IMR-90 (cell line): ENCODE data around the gene OPRL1. TPM values are rescaled to one million over a fixed set of nuclear protein-coding genes. Genes with fewer than 3 reads are reported as not detected.

Experiments used
- ATAC-seq: fragments of 200-7000 bp; cut with Tn5 transposase; 2 replicates; pipeline ENCODE4 v1.9.1; 2020; ENCODE audit warnings: low read depth, mild to moderate bottlenecking, moderate library complexity
- BruUV-seq: library from RNA; stranded (reverse); fragments of 400-500 nt; replicated peaks from 2 replicates; lab custom pipeline; 2021; lab: Mats Ljungman, UMichigan
- CTCF ChIA-PET: fragments of 300-600 bp; formaldehyde crosslinking; extraction: SDS; loops from one replicate; lab custom pipeline; 2021; ENCODE audit warnings: antibody characterized with exemption; lab: Yijun Ruan, JAX
- POLR2A ChIA-PET: fragments of 300-600 bp; sonication (Branson Sonifier 250); formaldehyde crosslinking; loops from one replicate; lab custom pipeline; 2022; ENCODE audit warnings: antibody characterized with exemption; ENCODE audit not compliant: unreplicated experiment; lab: Charles Lee
- DNase-seq: peaks from one replicate; pipeline ENCODE4 v3.0.0; 2013
- H2AFZ ChIP-seq: replicated peaks from 2 replicates; pipeline ENCODE3; 2013; ENCODE audit warnings: low read length, mild to moderate bottlenecking; ENCODE audit not compliant: poor library complexity
- H2AK5ac ChIP-seq: 2 replicates; pipeline ENCODE4 v1.6.1; 2013; ENCODE audit warnings: low read depth, low read length, inconsistent platforms
- H2AK9ac ChIP-seq: replicated peaks from 2 replicates; pipeline ENCODE3; 2013; ENCODE audit warnings: mild to moderate bottlenecking, low read depth, low read length, moderate library complexity; ENCODE audit not compliant: poor library complexity
- H2BK120ac ChIP-seq: 2 replicates; pipeline ENCODE4 v1.6.1; 2013; ENCODE audit warnings: low read depth, low read length, inconsistent platforms
- H2BK15ac ChIP-seq: 3 replicates; pipeline ENCODE4 v1.6.1; 2013; ENCODE audit warnings: low read depth, low read length, inconsistent platforms
- H2BK20ac ChIP-seq: 2 replicates; pipeline ENCODE4 v1.6.1; 2013; ENCODE audit warnings: low read depth, mild to moderate bottlenecking, inconsistent platforms, low read length, moderate library complexity
- H2BK5ac ChIP-seq: 2 replicates; pipeline ENCODE4 v1.6.1; 2013; ENCODE audit warnings: mild to moderate bottlenecking, low read depth, low read length, inconsistent platforms; ENCODE audit not compliant: poor library complexity, severe bottlenecking
- H3K14ac ChIP-seq: replicated peaks from 2 replicates; pipeline ENCODE4 v1.6.1; 2013; ENCODE audit warnings: low read depth, low read length, inconsistent platforms
- H3K18ac ChIP-seq: 2 replicates; pipeline ENCODE4 v1.6.1; 2013; ENCODE audit warnings: low read depth, low read length, control low read depth
- H3K23ac ChIP-seq: 2 replicates; pipeline ENCODE4 v1.6.1; 2013; ENCODE audit warnings: low read depth, low read length, inconsistent platforms
- H3K27ac ChIP-seq: 2 replicates; pipeline ENCODE4 v1.5.1; 2013; ENCODE audit warnings: mild to moderate bottlenecking, control low read depth, low read length; ENCODE audit not compliant: insufficient read depth
- H3K27me3 ChIP-seq: 2 replicates; pipeline ENCODE4 v1.6.1; 2013; ENCODE audit warnings: low read length; ENCODE audit not compliant: control insufficient read depth, insufficient read depth
- H3K36me3 ChIP-seq: 2 replicates; pipeline ENCODE4 v1.6.1; 2013; ENCODE audit warnings: low read length, mixed read lengths; ENCODE audit not compliant: control insufficient read depth, insufficient read depth
- H3K4ac ChIP-seq: 2 replicates; pipeline ENCODE4 v1.6.1; 2013; ENCODE audit warnings: low read depth, low read length, inconsistent platforms
- H3K4me1 ChIP-seq: 2 replicates; pipeline ENCODE4 v1.6.1; 2013; ENCODE audit warnings: low read length, mixed read lengths; ENCODE audit not compliant: control insufficient read depth, insufficient read depth
- H3K4me2 ChIP-seq: 2 replicates; pipeline ENCODE4 v1.6.1; 2013; ENCODE audit warnings: low read depth, mild to moderate bottlenecking, control low read depth, low read length, moderate library complexity
- H3K4me3 ChIP-seq: 2 replicates; pipeline ENCODE4 v1.5.1; 2013; ENCODE audit warnings: low read depth, mild to moderate bottlenecking, control low read depth, low read length, moderate library complexity; ENCODE audit not compliant: insufficient read depth
- H3K56ac ChIP-seq: 2 replicates; pipeline ENCODE4 v1.6.1; 2013; ENCODE audit warnings: low read length, inconsistent platforms; ENCODE audit not compliant: insufficient read depth; ENCODE audit errors: extremely low read depth
- H3K79me1 ChIP-seq, 2 experiments: 2 replicates each; pipeline ENCODE4 v1.6.1; 2013; ENCODE audit warnings: low read length in 2 of 2, inconsistent platforms in 1 of 2, low read depth in 1 of 2
- H3K9ac ChIP-seq: 2 replicates; pipeline ENCODE4 v1.6.1; 2013; ENCODE audit warnings: low read depth, low read length, control low read depth
- H3K9me1 ChIP-seq: 2 replicates; pipeline ENCODE4 v1.6.1; 2013; ENCODE audit warnings: low read length, inconsistent platforms; ENCODE audit not compliant: insufficient read depth
- H3K9me3 ChIP-seq: 2 replicates; pipeline ENCODE4 v1.6.1; 2013; ENCODE audit warnings: low read length; ENCODE audit not compliant: control insufficient read depth, insufficient read depth
- H4K20me1 ChIP-seq: 2 replicates; pipeline ENCODE4 v1.6.1; 2013; ENCODE audit warnings: low read length, inconsistent platforms; ENCODE audit not compliant: insufficient read depth
- H4K5ac ChIP-seq: 2 replicates; pipeline ENCODE4 v1.6.1; 2013; ENCODE audit warnings: mild to moderate bottlenecking, low read depth, low read length, control low read depth
- H4K8ac ChIP-seq, 2 experiments: 2 replicates each; pipeline ENCODE4 v1.6.1; 2013; ENCODE audit warnings: low read depth in 2 of 2, low read length in 2 of 2, control low read depth in 1 of 2, inconsistent platforms in 1 of 2
- H4K91ac ChIP-seq: 2 replicates; pipeline ENCODE4 v1.6.1; 2013; ENCODE audit warnings: low read depth, low read length, inconsistent platforms; ENCODE audit not compliant: insufficient read depth
- BHLHE40 ChIP-seq: fragments of 150-350 bp; IDR thresholded peaks from 2 replicates; pipeline ENCODE4 v1.6.1; 2016; ENCODE audit warnings: mild to moderate bottlenecking, low read depth, low read length
- CEBPB ChIP-seq: IDR thresholded peaks from 2 replicates; pipeline ENCODE4 v1.6.1; 2012; ENCODE audit warnings: low read depth, low read length, improper control_type of control experiment
- CHD1 ChIP-seq: IDR thresholded peaks from 2 replicates; pipeline ENCODE4 v1.6.1; 2012; ENCODE audit warnings: low read depth, low read length, improper control_type of control experiment
- FOS ChIP-seq: fragments of 150-350 bp; IDR thresholded peaks from 2 replicates; pipeline ENCODE4 v1.6.1; 2016; ENCODE audit warnings: low read depth, low read length
- MAZ ChIP-seq: IDR thresholded peaks from 2 replicates; pipeline ENCODE4 v1.6.1; 2012; ENCODE audit warnings: low read depth, mild to moderate bottlenecking, low read length, improper control_type of control experiment, moderate library complexity, borderline replicate concordance
- POLR2A ChIP-seq: IDR thresholded peaks from 2 replicates; pipeline ENCODE4 v1.6.1; 2012; ENCODE audit warnings: mild to moderate bottlenecking, low read depth, low read length
- RCOR1 ChIP-seq: IDR thresholded peaks from 2 replicates; pipeline ENCODE4 v1.6.1; 2012; ENCODE audit warnings: mild to moderate bottlenecking, low read length, improper control_type of control experiment; ENCODE audit not compliant: insufficient replicate concordance
- USF2 ChIP-seq: fragments of 150-350 bp; IDR thresholded peaks from 2 replicates; pipeline ENCODE4 v1.6.1; 2017; ENCODE audit warnings: mild to moderate bottlenecking, antibody characterized with exemption, low read length, low read depth
- WGBS, 2 experiments: methylation state at CpG; one replicate each; pipeline versions ENCODE4 v1.1.5 to v1.1.7; 2013; ENCODE audit warnings: missing lambda C conversion rate in 2 of 2; ENCODE audit not compliant: insufficient read length in 1 of 2; ENCODE audit errors: extremely low coverage in 2 of 2; 5-methylcytosine and 5-hydroxymethylcytosine counted together
- dilution Hi-C: fragments of 300-500 bp; cut with HindIII; formaldehyde crosslinking; loops from one replicate; pipeline ENCODE4 v1.14.3; 2018; ENCODE audit warnings: low sequenced_read_pairs; ENCODE audit not compliant: unreplicated experiment
- in situ Hi-C: fragments of 300-500 bp; cut with MboI; formaldehyde crosslinking; loops from 3 replicates; pipeline ENCODE4 v1.14.3; 2019; ENCODE audit warnings: low sequenced_read_pairs, inconsistent platforms, mixed read lengths
- intact Hi-C: fragments of 100-400 bp; cut with micrococcal nuclease; formaldehyde crosslinking; loops from 2 replicates; pipeline ENCODE4 v1.10.0; 2022
- polyA plus RNA-seq, 3 experiments: library from polyadenylated mRNA; depleted of rRNA; stranded (reverse); fragments of >200 nt; gene quantifications; 2 replicates each; pipeline ENCODE4 v1.2.3, GENCODE V29; 2012; ENCODE audit warnings: low replicate concordance in 1 of 3
- total RNA-seq: library from RNA; depleted of rRNA; stranded (reverse); fragments of >200 nt; gene quantifications from 2 replicates; pipeline ENCODE4 v1.2.3, GENCODE V29; 2012

OPRL1 gene
- total and polyA plus RNA-seq, 2 of the 4 experiments (the other 2 are of a cell fraction), result 0.36 to 1.2 TPM

DNA sequence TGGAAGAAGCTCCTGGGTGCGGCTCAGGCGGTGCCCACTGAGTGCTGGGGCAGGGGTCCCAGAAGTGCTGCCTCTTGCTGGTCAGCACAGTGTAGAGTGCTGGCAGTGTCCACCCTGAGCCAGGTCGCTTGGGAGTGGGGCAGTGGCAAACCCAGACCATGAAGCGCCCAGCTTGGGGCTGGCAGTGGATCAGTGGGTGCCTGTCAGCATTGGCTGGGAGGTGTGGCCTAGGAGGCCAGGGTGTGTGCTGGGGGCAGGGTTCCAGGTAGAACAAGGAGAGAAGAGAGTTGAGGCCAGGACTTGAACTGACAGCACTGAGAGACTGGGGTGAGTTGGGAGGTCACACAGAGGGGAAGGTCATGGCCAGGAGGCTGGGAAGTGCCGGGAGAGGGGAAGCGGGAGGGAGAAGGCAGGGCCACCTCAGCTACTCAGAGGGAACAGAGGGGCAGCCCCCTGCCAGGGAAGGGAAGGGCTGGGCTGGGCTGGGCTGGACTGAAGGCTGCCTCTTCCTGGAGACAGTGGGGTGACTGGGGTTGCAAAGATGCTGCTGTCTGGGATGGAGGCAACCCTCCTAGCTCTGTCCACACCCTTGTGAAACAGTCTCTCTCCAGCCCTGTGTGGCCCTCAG, 12.8 kb upstream of the OPRL1 start:
- Histone ChIP-seq H3K4me1 (peaks cover 25% of the 10 kb centered on the region), H2BK15ac (no peak overlapping the region; the same call in 2 of the 3 replicates), H3K36me3 (peaks cover 5% of the 10 kb centered on the region; the same call in 1 of the 2 replicates), H3K27me3 (no peaks in the 10 kb centered on the region), H3K23ac (no peak overlapping the region), H3K18ac (no peak overlapping the region), H3K56ac (no peak overlapping the region), H2AK9ac (peak overlapping the region; percentile 81), H3K9ac (no peak overlapping the region), H2AFZ (no peak overlapping the region), H3K4me2 (no peak overlapping the region), H4K91ac (no peak overlapping the region), H4K5ac (no peak overlapping the region), H3K79me1 (peaks cover 9 to 35% of the 10 kb centered on the region in 2 experiments; a peak in 3 of 4 replicates), H4K8ac (no peak overlapping the region), H4K20me1 (peaks cover 15% of the 10 kb centered on the region), H3K4me3 (no peak overlapping the region), H3K9me3 (no peaks in the 10 kb centered on the region), H3K4ac (no peak overlapping the region), H3K14ac (no peak overlapping the region), H2BK120ac (no peak overlapping the region), H2BK20ac (no peak overlapping the region), H2BK5ac (no peak overlapping the region), H3K9me1 (peaks cover 16% of the 10 kb centered on the region), H3K27ac (no peak overlapping the region), H2AK5ac (no peak overlapping the region)
- ChIA-PET CTCF (no interaction called here), POLR2A (no interaction called here)
- WGBS, 2 experiments, result 94% methylated on average over 5 of the region's 6 CpGs; no CpG with 5 or more reads in 1 of the 2 experiments
- no peak for DNase-seq
- dilution Hi-C loops (no loop called here), in situ Hi-C loops (no loop called here), intact Hi-C loops (no loop called here)
- no peak for ATAC-seq
- TF ChIP-seq POLR2A (no peak), CHD1 (no peak), FOS (no peak), RCOR1 (no peak), CEBPB (no peak), MAZ (no peak), USF2 (no peak), BHLHE40 (no peak)
- no TSS peak for BruUV-seq
